GM19239 (cell line): Measurements from ENCODE around the gene FMNL3.

ENCODE experiments used
- DNase-seq: peaks from one replicate; pipeline ENCODE4 v3.0.0; 2011; ENCODE audit warnings: low spot score; ENCODE audit not compliant: insufficient read length
- FAIRE-seq: peaks from 2 replicates; lab custom pipeline; 2011; peaks lifted over from hg19 to GRCh38; lab: Jason Lieb, UNC

The FMNL3 gene

DNA sequence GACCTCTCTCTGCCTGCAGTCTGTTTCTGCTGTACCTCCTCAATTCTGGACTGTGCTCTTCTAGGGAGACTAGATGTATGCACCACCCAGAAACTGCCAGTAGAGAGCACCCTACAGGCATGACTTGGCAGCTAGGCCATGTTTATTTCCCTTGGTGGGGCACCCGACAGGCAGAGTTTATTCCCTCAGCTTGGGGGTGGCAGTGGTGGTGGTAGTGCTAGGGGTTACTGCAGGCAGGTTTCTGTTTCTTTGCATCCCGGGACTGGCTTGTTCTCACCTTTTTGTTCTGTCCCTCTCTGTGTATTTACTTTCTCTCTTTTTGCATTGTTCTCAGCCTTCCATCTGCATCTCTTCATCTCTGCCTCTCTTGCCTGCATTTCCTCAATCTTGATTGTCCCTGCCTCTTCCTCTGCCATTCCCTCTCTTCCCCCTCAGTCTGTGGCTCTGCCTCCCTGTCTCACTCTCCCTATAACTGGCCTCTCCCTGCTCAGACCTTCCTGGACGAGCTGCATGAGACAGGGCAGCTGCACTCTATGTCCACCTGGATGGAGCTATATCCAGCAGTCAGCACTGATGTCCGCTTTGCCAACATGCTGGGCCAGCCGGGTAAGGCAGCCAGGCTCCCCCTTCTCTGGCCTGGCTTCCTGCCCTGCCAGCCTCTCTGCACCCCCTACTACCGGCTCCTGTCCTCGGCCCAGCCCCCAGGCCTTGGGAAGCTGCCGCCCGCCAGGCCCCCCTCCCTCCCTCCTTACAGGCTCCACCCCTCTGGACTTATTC, 70.0 kb downstream of the FMNL3 start:
- DNase-seq (peak; percentile 76), FAIRE-seq (peak; percentile 90)

DNA sequence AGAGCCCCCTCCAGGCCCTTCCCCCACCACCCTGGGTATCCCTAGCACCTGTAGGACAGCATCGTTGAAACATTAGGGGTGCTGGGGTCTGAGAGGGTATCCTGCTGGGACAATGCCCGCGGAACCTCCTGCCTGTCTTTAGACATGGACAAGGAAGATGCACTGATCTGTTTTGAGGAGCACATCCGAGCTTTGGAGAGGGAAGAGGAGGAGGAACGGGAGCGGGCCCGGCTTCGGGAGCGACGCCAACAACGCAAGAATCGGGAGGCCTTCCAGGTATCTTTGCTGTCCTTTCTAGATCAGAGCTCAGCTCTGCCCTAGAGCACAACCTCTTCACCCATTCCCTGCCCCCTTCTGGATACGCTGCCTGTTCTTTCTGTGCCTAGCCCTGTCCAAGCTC, 70.6 kb downstream of the FMNL3 start:
- FAIRE-seq (no peak), DNase-seq (no peak)

DNA sequence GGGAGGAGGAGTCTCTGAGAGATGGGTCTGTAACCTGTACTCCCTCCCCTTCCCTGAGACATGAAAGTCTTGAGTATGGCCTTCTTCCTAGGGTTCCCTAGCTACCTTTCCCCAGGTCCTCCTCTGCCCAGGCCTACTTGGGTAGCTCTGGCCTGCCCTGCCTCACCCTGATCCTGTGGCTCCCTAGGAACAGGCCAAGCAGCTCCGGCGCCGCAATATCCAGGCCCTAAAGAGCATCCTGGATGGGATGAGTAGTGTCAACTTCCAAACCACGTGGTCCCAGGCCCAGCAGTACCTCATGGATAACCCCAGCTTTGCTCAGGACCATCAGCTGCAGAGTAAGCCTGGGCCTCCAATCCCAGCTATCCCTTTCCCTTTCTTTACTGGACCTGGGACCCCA, 71.5 kb downstream of the FMNL3 start:
- FAIRE-seq (no peak), DNase-seq (no peak)

DNA sequence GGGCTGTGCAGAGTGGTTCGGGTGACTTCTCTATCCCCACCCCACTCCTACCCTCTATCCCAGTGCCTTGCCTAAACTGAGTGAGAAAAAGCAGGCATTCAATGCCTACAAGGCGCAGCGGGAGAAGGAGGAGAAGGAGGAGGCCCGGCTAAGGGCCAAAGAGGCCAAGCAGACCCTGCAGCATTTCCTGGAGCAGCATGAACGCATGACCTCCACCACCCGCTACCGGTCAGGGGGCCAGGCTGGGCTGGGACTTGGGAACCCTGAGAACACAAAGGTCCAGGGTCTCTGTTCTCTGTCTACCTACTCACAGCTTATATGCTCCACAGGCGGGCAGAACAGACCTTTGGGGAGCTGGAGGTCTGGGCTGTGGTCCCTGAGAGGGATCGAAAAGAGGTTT, 72.2 kb downstream of the FMNL3 start:
- FAIRE-seq (no peak), DNase-seq (no peak)

DNA sequence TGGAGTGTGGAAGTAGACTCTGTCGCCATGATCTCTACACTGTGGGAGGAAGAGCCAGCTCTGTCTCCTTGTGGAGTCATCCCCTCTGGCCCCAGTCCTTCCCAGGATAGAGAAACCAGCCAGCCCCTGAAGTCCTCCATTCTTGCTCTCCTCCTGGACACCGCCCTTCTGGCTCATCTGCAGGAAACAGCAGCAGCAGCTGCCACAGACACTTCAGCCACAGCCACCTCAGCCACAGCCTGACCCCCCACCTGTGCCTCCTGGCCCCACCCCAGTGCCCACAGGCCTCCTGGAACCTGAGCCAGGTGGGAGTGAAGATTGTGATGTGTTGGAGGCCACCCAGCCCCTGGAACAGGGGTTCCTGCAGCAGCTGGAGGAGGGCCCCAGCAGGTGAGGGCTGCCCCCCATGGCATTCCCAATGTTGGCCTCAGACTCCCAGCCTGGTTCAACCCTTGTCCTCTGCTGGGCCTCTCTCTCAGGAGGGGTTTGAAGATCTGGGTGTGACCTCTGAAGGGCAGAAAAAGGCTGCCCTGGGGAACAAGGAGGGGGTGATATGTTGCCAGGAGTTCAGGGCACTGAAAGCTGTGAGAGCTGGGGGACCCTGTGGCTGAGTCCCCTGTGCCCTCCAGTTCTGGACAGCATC, 73.4 kb downstream of the FMNL3 start:
- no peak for FAIRE-seq
- DNase-seq, result no peak

DNA sequence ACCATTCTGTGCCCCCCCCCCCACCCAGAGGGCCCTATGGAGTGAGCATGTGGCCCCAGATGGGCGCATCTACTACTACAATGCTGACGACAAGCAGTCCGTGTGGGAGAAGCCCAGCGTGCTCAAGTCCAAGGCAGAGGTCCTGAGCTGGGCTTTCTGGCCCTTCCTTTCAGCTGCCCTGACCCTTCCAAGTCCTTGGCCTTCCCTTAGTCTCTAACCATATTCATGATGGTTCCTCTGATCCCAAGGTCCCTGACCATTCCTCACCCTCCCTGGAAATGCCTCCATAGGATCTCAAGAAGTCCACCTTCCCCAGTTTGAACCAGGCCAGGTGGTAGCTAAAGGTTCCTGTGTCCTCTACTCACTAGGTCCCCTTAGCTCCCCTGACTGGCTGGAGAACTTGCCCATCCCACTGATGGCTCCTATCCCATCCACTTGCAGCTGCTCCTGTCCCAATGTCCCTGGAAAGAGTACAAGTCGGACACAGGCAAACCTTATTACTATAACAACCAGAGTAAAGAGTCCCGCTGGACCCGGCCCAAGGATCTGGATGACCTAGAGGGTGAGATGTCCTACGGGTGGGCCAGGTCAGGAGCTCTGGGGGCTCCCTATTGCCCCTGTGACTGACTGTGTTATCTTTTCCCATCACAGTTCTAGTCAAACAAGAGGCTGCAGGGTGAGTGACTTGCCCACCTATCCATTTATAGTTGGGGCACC, 74.1 kb downstream of the FMNL3 start:
- DNase-seq (no peak), FAIRE-seq (no peak)

DNA sequence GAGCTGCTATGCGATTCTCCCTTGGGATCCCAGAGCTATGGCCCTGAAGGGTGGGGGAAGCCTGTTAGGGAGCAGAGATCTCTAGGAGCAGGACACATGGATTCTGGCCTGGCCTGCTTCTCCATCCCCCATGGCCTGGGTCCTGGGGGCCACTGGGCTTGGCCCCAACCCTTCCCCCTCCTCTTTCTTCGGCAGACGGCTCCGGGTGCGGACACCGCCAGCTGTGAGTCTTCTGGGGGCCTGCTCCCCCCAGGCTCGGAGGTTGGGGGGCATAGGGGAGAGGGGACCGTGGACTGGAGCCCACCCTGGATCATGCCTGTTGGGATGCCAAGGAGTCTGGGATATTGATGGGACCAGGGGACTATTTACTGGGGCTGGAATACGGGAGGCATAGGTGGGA, 74.8 kb downstream of the FMNL3 start:
- no peak for DNase-seq
- no peak for FAIRE-seq

DNA sequence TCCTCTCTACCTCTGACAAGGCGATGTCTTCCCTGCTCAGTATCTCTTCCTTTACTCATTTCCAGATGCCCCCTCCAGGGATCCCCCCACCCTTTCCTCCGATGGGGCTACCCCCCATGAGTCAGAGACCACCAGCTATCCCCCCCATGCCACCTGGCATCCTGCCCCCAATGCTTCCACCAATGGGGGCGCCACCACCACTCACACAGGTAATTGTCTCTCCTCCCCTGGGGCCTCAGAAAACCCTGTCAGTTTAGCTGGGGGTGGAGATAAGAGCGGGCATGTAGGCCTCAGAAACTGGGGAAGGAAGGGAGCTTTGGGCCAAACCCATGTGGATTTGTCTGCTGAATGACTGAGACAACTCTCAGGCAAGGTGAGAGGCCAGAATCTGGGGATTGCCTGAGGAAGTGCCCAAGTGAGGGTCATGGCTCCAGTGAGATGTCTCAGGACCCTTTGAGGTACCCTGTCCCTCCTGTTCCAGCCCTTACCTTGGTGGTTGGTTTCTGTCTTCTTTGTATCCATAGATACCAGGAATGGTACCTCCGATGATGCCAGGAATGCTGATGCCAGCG, 75.8 kb downstream of the FMNL3 start:
- DNase-seq (no peak), FAIRE-seq (no peak)

DNA sequence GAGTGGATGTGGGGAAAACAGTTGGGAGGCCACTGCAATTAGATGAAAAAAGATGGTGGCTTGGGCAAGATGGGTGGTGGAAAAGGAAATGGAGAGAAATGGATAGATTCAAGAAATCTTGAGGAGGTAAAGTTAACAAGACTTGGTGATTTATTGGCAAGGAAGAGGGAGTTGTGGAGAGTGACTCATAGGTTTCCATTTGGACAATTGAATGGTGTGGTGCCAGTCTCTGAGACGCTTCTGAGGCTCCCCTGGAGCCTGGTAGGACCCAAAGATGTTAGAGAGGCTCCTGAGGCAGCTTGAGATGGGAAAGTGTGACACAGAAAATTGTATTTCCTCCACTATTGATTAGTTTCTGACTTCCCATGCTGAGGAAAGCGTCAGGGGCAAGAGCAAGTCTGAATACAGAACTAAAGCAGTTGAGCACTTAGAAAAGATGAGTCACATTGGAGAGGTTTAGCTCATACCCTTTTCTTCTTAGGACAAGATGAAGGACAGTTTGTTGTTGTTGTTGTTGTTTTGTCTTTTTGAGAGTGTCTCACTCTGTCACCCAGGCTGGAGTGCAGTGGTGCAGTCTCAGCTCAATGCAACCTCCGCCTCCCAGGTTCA, 79.3 kb downstream of the FMNL3 start:
- FAIRE-seq, result no peak
- DNase-seq, result no peak

DNA sequence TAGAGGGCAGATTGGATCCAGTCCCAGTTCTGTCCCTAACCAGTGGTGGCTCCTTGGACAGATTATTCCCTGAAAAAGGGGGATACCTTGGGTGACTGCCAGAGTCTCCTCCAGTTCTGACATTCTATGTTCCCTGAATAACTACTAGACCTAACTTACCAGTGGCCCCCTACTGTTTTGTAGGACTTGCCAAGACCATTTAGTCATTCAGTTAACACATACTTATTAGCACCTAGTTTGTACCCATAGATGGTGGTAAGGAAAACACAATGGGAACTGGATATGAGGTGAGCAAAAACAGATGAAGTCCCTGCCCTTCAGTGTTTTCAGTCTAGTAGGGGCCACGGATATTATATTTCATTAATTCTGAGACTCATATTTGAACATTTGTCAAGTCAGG, 80.4 kb downstream of the FMNL3 start:
- DNase-seq (no peak), FAIRE-seq (no peak)

DNA sequence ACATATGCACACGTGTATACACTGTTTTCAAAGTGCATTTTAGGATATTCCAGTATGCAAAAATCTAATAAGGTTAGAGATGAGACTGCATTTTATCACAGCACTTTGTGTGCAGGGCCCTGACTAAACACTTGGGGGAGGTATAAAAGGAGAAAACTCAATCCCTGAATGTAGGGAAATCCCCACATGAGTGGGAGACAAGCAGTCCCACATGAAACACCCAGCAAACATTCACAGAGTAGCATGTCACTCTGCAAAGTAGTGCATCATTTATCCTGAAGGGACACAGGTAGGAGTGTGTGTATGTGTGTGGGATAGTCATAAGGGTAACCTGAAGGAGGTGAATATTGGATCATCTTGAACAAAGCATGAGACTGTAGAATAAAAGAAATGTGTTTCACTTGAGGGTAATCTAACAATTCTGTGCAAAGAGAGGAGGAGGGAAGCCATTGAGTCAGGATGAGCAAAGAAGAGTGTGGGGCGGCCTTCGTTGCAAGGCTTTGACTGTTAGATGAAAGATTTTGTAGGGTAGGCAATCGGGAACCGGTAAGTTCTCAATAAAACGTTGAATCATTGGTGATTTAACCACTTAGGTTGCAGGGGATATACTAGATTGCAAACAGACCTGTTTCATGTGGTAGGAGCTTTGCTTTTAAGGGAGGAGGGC, 80.9 kb downstream of the FMNL3 start:
- DNase-seq, result no peak
- FAIRE-seq, result no peak

DNA sequence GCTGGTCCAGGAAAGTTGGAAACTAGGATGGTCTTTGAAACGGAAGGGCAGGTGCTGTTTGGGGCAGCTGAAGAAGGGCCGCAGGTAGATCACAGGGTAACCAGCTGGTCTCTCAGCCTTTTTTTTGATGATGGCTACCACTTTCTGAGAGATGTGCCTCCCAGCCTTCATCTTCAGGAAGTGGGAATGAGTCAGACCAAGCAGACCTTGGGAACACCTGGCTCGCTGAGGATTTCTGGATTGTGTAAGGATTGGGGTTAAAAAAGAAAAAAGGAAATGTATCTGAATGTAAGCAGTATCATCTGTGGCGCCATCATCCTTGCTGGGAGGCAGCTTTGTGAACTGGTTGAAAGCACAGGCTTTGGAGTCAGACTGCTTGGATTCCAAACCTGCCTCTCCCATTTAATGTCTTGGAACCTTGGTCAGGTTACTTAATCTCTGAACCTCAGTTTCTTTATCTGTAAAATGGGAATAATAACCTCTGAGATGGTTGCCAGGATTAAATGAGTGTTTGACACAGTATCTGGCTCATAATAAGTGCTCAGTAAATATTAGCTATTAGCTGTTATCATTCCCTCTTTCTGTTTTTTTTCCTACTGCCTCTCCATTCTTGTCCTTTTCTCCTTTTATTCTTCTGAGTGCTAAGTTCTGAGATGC, 82.2 kb downstream of the FMNL3 start:
- FAIRE-seq, result no peak
- DNase-seq, result no peak

DNA sequence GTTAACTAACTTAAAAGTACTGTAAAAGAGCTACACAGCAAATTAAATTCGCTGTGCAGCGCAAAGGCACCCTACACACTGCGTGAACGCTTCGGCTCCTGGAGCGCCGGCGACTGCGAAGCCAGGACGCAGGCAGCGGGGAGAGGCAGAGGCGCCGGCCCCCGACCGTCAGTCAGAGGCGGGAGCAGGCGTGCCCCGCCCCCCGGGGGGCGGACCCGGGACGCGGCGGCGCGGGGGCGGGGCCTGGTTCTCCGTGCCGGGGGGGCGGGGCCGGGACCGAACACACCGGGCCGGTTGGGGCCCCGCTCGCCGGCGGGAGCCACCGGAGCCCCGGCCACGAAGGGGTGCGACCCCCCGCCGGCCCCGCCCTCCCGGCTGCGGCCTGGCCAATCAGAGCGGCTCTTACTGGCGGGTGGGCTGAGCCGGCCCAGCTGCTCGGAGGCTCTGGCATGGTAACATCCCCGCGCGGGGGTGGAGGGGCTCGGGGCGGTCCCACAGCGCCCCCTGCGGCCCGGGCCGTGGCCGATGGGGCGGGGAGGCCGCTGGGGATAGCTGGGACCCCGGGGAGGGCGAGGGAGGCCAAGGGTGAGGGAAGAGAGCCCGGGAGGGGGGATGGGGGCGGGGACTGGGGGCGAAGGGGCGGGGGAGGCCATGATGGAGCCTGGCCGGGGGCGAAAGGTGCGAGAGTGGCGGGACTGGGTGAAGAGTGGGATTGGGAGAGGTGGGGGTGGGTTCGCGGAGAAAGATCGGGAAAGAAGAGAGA, 83.9 kb downstream of the FMNL3 start, which contains the start of gene PRPF40B:
Gene PRPF40B (plus strand): TSS at position 420 of the 763 bp plus-strand sequence. CDS start 30 bp downstream, at position 450.
- FAIRE-seq (peak; percentile 76), DNase-seq (peak; percentile 94)

DNA sequence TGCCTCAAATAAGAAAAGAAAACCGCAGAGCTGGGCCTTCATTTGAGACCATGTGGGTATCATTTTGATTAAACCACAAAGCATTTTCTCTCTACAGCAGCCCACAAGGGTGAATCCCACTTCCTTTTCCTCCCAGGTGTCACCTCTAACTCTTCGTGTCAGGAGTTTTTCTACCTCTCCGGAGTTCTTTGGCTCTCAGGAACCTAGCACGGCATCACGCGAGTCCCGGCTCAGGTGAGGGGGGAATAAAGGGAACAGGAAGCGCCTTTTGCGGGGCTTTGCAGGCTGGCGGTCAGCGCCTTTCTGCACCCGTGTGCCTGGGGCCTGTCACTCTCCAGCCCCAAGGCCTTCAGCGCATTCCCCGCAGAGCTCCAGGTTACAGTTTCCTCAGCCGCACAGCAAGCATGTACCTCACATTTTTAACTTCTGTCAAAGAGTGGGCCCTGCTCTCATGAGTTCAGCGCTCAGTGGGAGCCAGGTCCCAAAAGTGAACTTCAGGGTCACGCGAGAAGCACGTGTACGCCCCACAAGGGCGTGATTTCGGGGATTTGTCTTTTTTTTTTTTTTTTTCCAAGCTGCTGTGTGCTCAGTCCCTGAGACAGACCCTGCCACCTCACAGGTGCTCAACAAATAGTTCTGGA, 84.6 kb downstream of the FMNL3 start:
- peak; percentile 90 for FAIRE-seq
- peak; percentile 44 for DNase-seq

DNA sequence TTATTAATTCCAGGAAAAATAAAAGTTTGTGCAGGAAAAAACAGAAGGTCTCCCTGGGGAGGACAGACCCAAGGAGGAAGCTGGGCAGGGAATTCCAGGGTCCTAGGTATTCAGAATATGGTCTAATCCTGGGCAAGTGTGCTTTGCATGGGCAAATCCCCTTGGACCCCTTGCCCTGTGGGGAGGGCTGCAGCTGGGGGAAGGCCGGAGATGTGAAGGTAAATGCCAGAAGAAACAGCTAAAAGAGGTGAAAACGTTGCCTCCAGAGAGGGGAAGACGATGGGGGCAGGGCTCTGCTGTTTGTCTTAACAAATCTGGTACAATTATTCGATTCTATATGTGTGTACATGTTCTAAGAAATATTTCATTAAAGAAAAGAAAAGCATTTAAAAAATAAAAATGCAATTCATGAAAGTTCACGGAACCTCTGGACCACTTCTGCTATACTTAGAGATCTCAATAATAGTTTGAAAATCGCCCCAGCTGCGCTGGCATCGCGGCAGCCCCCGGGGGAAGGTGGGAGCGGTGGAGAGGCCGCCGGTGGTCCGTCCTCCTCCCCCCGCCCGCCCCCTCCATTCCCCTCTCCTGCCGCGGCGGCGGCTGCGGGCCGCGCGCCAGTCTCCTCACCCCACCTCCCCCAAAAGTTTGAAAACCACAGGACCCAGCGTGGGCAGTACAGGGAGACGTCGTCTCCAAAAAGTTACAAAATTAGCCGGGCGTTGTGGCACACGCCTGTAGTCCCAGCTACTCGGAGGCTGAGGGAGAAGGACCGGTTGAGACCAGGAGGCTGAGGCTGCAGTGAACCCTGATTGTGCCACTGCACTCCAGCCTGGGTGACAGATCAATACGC, 85.3 kb downstream of the FMNL3 start:
- FAIRE-seq (no peak), DNase-seq (no peak)

DNA sequence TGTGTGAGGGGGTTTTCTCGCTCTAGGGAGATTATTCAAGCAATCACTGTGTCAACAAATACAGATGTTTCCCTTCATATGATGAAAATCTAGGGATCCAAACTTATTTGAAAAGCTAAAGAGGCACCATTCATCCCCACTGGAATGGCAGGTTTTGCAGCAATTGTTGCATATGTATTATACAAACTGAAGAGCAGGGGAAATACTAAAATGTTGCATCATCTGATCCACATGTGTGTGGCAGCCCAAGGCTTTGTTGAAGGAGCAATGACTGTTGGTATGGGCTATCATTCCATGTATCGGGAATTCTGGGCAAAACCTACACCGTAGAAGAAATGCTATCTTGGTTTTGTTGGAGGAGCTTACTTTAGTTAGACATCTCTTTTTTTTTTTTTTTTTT, 87.9 kb downstream of the FMNL3 start:
- FAIRE-seq, result no peak
- DNase-seq, result no peak

DNA sequence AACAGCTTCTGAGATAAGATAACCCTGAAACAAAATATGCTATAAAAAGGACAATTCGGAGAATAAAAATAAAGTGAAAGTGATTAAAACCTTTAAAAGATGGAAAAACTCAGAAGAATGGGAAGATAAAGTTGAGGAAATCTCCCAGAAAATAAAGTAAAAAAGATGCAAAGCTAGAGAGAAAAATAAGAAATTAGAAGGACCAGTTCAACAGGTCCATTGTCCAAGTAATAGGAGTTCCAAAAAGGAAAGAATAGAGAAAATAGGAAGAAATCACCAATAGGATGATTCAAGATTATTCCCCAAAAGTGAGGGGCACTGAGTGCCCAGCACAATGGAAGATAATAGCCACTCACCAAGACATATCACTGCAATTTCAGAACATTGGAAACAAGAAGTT, 88.6 kb downstream of the FMNL3 start:
- DNase-seq (no peak), FAIRE-seq (no peak)
